NK-92 (cell line): Measurements from ENCODE around the gene XBP1.
"Not testable (repeated sequence)": the region's sequence is repeated elsewhere in the genome, so short reads cannot be mapped to it uniquely, and the experiment has no call there.

Experiments
- DNase-seq: peaks from one replicate; lab custom pipeline; 2025; ENCODE audit not compliant: unreplicated experiment; lab: John Stamatoyannopoulos, UW

Gene XBP1

DNA sequence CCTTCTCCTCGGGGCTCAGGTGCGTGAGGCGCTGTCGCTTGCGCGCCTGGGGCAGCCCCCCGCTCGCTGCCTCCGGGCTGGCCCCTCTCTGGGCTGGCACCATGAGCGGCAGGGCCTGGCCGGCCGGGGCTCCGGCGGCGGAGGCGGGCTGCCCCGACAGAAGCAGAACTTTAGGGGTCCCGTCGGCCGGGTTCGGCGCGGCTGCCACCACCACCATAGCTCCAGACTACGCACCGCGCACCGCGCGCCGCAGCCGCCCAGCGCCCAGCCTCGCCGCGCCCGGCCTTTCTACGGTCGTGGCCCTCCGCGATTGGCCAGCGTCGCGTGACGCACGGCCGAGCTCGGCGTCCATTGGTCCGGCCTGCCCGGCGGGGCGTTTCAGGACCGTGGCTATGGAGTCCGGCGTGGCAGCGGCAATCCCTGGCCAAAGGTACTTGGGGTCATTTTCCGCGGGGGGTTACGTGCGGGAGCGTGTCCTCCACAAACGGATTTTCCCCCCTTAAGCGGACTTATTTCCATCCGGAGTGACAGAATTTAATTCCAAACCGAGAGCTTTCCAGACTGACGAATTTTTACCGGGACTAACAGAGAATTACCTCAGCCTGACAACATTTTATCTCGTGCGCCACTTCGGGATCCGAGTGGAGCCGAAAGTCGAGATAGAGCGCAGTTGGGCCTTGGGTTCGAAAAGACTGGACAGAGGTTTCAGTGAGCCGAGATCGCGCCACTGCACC lies at the start of gene XBP1:
Gene XBP1 (minus strand): TSS at position 262 of the 734 bp plus-strand sequence.
- DNase-seq: no peak

- no peak for DNase-seq
Observed at GRCh38 chr22:28846994-28847393, 46.6 kb upstream of the XBP1 start.

DNA sequence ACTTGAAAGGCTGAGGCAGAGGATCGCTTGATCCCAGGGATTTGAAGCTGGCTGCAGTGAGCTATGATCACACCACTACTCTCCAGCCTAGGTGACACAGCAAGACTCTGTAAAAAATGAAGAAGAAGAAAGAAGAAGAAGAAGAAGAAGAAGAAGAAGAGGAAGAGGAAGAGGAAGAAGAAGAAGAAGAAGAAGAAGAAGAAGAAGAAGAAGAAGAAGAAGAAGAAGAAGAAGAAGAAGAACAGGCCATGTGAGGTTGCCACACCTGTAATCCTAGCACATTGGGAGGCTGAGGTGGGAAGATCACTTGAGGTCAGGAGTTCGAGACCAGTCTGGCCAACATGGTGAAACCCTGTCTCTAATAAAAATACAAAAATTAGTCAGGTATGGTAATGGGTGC lies 43.9 kb upstream of the XBP1 start:
- not testable (repeated sequence) for DNase-seq

DNA sequence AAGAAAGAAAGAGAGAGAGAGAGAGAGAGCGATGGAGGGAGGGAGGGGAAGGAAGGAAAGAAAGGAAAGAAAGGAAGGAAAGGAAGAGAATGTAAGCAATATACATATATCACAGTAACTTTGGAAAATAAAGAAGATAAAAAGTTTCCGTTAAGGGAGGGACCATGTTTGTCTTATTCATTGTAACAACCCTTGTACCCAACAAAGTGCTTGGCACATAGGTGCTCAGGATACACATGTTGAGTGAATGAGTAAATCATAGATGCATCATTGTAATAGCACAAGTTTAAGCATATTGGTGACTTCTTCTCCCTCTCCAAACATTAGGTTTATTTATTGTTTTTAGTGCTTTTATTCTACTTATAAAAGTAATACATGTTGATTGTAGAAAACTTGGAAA lies 43.3 kb upstream of the XBP1 start:
- DNase-seq: no peak

DNA sequence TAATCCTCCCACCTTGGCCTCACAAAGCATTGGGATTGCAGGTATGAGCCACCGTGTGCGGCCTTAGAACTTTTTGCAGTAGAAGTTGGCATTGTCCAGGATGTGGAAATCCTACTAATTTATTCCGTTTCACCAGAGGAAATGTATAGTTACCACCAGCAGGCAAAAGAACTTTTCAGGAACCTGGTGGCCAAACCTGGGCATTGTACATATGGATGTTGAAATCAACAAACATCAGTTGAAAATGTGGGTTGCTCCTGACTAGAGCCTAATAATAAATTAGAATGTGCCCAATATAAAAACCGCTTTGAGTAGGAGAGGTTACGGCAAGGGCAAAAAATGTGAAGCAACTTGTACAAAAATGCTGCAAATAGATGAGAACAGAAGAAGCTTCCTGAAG lies 40.7 kb upstream of the XBP1 start:
- no peak for DNase-seq

DNA sequence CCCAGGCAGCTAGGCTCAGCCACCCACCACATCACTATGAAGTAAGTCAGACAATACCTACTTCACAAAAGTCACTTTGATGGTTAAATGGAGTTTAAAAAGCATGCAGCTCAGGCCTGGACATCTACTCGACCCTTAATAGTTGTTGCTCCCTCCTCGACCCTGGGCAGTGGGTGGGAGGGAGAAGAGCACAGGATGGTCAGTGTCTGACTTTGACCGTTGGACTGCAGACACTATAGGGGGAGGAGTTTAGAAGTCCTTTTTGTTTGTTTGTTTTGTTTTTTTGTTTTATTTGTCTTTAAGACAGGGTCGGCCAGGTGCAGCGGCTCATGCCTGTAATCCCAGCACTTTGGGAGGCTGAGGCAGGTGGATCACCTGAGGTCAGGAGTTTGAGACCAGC lies 38.6 kb upstream of the XBP1 start:
- DNase-seq: no peak

GRCh38 chr22:28837640-28838039 lies 37.3 kb upstream of the XBP1 start:
- no peak for DNase-seq

- DNase-seq: no peak
Observed at GRCh38 chr22:28835630-28836189, 35.3 kb upstream of the XBP1 start.

GRCh38 chr22:28833276-28833923 lies 33.0 kb upstream of the XBP1 start:
- no peak for DNase-seq

DNA sequence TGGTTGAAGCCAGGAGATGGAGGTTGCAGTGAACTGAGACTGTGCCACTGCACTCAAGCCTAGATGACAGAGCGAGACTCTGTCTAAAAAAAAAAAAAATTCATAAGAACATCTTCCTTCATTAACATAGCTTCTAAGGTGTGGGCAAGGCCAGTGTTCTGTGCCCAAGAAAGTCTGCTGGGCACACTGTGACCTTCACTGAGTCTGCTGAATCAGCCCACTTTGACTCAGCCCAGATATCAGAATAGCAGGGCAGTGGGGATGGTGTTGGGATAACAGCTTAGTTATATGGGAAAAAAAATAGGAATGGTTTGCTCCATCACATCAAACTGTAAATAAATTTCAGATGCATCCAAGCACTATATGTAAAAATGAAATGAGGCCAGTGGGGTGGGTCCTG lies 32.4 kb upstream of the XBP1 start:
- no peak for DNase-seq

DNA sequence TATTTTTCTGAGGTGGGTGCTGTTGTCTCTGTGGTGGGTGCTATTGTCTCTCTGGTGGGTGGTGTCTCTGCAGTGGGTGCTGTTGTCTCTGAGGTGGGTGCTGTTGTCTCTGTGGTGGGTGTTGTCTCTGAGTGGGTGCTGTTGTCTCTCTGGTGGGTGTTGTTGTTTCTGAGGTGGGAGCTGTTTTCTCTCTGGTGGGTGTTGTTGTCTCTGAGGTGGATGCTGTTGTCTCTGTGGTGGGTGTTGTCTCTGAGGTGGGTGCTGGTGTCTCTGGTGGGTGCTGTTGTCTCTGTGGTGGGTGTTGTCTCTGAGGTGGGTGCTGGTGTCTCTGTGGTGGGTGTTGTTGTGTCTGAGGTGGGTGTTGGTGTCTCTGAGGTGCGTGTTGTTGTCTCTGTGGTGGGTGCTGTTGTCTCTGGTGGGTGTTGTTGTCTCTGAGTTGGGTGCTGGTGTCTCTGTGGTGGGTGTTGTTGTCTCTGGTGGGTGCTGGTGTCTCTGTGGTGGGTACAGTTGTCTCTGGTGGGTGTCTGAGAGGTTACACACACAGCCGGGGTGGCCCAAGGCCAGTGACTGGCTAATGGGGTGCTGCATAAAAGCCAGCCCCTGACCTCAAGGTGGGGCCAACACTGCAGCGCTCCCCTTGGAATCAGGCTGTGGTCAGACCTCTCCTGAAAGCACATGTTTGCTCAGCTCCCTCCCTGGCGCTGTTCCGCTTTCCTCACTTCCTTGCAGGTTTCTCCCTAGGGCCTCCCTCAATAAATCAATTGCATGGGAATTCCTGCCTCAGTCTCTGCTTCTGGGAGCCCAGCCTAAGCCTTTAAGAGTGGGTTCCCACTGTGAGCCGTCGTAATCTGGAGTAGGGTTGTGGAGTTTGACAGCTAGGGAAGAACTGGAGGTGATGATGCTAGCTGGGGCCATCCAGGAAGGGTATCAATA lies 31.0 kb upstream of the XBP1 start:
- no peak for DNase-seq

- no peak for DNase-seq
Observed at GRCh38 chr22:28830441-28830840, 30.1 kb upstream of the XBP1 start.

DNA sequence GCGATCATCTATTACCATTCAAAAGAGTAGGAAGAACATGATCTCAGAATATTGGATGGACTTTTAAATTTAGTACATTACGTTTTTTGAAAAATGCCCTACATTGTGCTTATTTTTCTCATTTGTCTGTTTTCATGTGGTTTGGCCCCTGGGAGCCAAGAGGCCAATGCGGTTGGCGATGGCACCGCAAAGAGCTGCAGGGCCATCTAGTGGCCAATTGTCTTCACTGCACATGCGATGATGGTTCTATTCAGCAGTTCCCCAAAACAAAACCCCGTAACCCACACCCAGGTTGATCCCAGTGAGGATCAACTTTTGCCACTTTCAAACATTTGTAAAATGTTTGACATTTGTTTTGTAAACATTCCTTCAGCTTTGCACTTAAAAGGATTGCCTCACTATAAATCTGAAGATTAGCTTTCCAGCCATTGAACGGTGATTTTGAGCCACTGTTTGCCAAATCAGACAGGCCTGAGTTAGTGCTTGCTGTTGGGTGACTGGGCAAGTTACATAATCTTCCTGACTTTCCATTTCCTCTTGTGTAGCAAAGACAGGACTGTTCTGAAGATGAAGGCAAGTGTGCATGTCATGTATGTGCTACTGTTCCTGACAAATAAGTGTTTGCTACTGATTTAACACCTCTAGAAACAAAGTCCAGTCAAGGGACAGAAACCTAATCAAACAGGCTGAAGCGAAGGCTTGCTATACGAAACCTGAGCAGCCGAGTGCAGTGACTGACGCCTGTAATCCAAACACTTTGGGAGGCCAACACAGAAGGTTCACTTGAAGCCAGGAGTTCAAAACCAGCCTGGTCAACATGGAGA lies 29.2 kb upstream of the XBP1 start:
- no peak for DNase-seq

GRCh38 chr22:28826921-28827320 lies 26.6 kb upstream of the XBP1 start:
- DNase-seq: no peak

DNA sequence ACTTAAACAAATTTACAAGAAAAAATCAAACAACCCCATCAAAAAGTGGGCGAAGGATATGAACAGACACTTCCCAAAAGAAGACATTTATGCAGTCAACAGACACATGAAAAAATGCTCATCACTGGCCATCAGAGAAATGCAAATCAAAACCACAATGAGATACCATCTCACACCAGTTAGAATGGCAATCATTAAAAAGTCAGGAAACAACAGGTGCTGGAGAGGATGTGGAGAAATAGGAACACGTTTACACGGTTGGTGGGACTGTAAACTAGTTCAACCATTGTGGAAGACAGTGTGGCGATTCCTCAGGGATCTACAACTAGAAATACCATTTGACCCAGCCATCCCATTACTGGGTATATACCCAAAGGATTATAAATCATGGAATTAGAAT lies 26.1 kb upstream of the XBP1 start:
- DNase-seq: not testable (repeated sequence)

DNA sequence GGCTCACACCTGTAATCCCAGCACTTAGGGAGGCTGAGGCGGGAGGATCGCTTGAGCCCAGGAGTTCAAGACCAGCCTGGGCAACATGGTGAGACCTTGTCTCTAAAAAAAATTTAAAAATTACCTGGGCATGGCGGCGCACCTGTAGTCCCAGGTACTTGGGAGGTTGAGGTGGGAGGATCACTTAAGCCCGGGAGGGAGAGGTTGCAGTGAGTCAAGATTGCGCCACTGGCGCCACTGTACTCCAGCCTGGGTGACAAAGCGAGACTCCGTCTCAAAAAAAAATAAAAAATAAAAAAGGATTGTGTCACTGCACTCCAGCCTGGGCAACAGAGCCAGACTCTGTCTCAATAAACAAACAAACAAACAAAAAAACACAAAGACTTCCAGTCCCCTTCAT lies 24.1 kb upstream of the XBP1 start:
- DNase-seq: not testable (repeated sequence)

DNA sequence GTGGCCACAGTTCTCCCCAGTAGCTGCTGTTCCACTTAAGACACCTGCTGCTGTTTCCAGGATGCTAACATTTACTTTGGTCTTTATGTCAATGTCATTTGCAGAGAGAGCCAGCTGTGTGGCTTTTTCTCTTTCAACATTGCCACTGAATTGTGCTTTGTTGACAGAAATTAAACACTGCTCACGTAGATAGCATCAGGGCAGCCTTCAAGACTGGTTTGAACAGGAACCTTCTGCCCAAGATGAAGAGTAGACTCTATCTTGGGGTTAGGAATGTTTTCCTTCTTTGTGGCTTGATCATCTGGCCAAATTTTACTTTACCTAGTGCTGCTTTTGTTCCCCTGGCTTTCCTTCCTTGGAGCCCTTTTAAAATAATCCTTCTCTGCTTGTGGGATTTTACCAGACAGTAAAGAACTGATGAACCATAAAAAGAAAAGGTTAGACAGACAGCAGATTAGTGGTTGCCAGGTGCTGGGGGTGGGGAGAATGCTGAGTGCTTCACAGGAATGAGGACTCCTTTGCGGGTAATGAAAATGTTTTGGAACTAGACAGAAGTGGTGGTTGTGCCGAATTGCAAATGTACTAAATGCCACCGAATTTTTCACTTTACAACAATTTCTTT lies 22.7 kb upstream of the XBP1 start:
- no peak for DNase-seq

GRCh38 chr22:28821452-28821851 lies 21.1 kb upstream of the XBP1 start:
- no peak for DNase-seq

DNA sequence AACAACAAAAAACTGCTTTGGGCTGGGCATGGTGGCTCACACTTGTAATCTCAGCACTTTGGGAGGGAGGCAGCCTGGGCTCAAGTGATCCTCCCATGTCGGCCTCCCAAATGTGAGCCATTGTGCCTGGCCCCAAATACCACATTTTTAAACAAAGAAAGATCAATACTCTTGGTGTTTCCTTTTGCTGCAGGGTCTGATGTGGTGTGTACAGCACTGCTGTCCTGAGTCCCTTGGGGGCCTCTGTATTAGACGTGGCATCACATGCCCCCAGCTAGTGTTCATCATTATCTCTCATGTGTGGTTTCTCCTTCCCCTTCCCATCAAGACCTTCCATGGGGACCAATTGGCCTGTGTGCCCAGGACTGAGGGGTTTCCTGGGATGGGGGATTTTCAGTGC lies 20.5 kb upstream of the XBP1 start:
- no peak for DNase-seq
